Natural killer cell (primary cell): ENCODE data around the gene HLA-DQB2. TPM values are rescaled to one million over a fixed set of nuclear protein-coding genes. Genes with fewer than 3 reads are reported as not detected.

Experiments
- ATAC-seq, 3 donors: fragments of 150-1000 bp in 2 of 3; fragments of 200-7000 bp in 1 of 3; cut with Tn5 transposase; 1 replicate in 1 of 3; 2 replicates in 2 of 3; pipeline ENCODE4 v1.10.0; 2021; ENCODE audit warnings: mild to moderate bottlenecking in 2 of 3, moderate library complexity in 2 of 3
- DNase-seq, 2 donors: peaks; one replicate each; pipeline versions ENCODE4 v3.0.0 to v3.0.0-alpha.2; 2013 to 2021; ENCODE audit warnings: mixed read lengths in 1 of 2
- H3K27ac ChIP-seq: one replicate; pipeline ENCODE4 v1.5.1; 2013; ENCODE audit warnings: mild to moderate bottlenecking, low read length
- H3K27me3 ChIP-seq: one replicate; pipeline ENCODE4 v1.6.1; 2013; ENCODE audit warnings: low read length; ENCODE audit not compliant: control insufficient read depth, insufficient read depth
- H3K36me3 ChIP-seq: one replicate; pipeline ENCODE4 v1.6.1; 2013; ENCODE audit warnings: low read length; ENCODE audit not compliant: control insufficient read depth, insufficient read depth
- H3K4me1 ChIP-seq: one replicate; pipeline ENCODE4 v1.6.1; 2013; ENCODE audit warnings: low read length; ENCODE audit not compliant: control insufficient read depth, insufficient read depth
- H3K4me3 ChIP-seq: one replicate; pipeline ENCODE4 v1.5.1; 2013; ENCODE audit warnings: low read length
- H3K9me3 ChIP-seq: one replicate; pipeline ENCODE4 v1.6.1; 2013; ENCODE audit warnings: low read length; ENCODE audit not compliant: control insufficient read depth, insufficient read depth
- H3K27ac Mint-ChIP-seq, 2 donors: one replicate each; pipeline ENCODE4 v1.8.0; 2022; ENCODE audit warnings: mild to moderate bottlenecking in 2 of 2, mixed read lengths in 2 of 2, moderate library complexity in 1 of 2
- H3K27me3 Mint-ChIP-seq, 2 donors: one replicate each; pipeline ENCODE4 v1.8.0; 2022; ENCODE audit warnings: low read depth in 2 of 2, mixed read lengths in 2 of 2
- H3K36me3 Mint-ChIP-seq: one replicate; pipeline ENCODE4 v1.8.0; 2022; ENCODE audit warnings: mixed read lengths
- H3K4me1 Mint-ChIP-seq, 2 donors: one replicate each; pipeline ENCODE4 v1.8.0; 2022; ENCODE audit warnings: mixed read lengths in 2 of 2
- H3K4me3 Mint-ChIP-seq: one replicate; pipeline ENCODE4 v1.8.0; 2022; ENCODE audit warnings: mild to moderate bottlenecking, moderate library complexity, mixed read lengths
- H3K9me3 Mint-ChIP-seq, 2 donors: one replicate each; pipeline ENCODE4 v1.8.0; 2022; ENCODE audit warnings: mixed read lengths in 2 of 2
- CTCF ChIP-seq: fragments of 200-600 bp; IDR thresholded peaks from one replicate; pipeline ENCODE4 v1.8.0; 2022; ENCODE audit warnings: antibody characterized with exemption
- intact Hi-C: fragments of 100-400 bp; cut with micrococcal nuclease; formaldehyde crosslinking; loops from one replicate; pipeline ENCODE4 v1.14.2; 2022
- total RNA-seq, 4 donors: library from RNA; stranded (reverse); fragments of 120-200 nt in 1 of 4; gene quantifications; one replicate each; pipeline versions ENCODE4 v1.2.3 to v1.2.4, GENCODE V29; 2013 to 2022

The HLA-DQB2 gene
- total RNA-seq, 3 donors from 2014 or later (not counting 1 experiment from before 2014, with no cell fraction given), result 8.2 TPM; not detected in 2

GRCh38 chr6:32709625-32710024, 53.7 kb downstream of the HLA-DQB2 start:
- no peak overlapping the region for H3K27ac Mint-ChIP-seq
- H3K9me3 Mint-ChIP-seq, result peaks cover 0 to 2% of the 10 kb centered on the region in 2 donors
- Histone ChIP-seq H3K4me1 (no peaks in the 10 kb centered on the region), H3K36me3 (no peaks in the 10 kb centered on the region), H3K4me3 (no peak overlapping the region), H3K9me3 (no peaks in the 10 kb centered on the region), H3K27ac (no peak overlapping the region), H3K27me3 (no peaks in the 10 kb centered on the region)
- ATAC-seq, result no peak
- no peaks in the 10 kb centered on the region for H3K4me1 Mint-ChIP-seq
- no peak for DNase-seq
- TF ChIP-seq CTCF, result no peak
- intact Hi-C loops, result no loop called here
- no peak overlapping the region for H3K4me3 Mint-ChIP-seq
- no peaks in the 10 kb centered on the region for H3K36me3 Mint-ChIP-seq
- peaks cover 4 to 14% of the 10 kb centered on the region in 2 donors for H3K27me3 Mint-ChIP-seq

Other genes with a start within 250 kb of the HLA-DQB2 start
- gene HLA-DRB5, start 233.2 kb downstream of the HLA-DQB2 start, total RNA-seq, result 10 to 100 TPM; 17.9 to 48.5 (median 25.6) TPM
- 100 to 1,000 TPM in 1 of 3 donors, 10 to 100 TPM in 2; 42.8 to 123 (median 53.9) TPM for gene HLA-DRB1, start 173.7 kb downstream of the HLA-DQB2 start, total RNA-seq
- 10 to 100 TPM in 2 of 3 donors, 1 to 10 TPM in 1; 7.0 to 46.7 (median 39.9) TPM for gene HLA-DQA1, start 126.1 kb downstream of the HLA-DQB2 start, total RNA-seq
- gene HLA-DQB1, start 96.9 kb downstream of the HLA-DQB2 start, total RNA-seq, result 10 to 100 TPM; 24.8 to 97.3 (median 25.5) TPM
- 10 to 100 TPM in 1 of 3 donors, 1 to 10 TPM in 1, not detected in 1; 1.4 to 15.2 TPM for gene HLA-DQA2, start 22.1 kb downstream of the HLA-DQB2 start, total RNA-seq
- 10 to 100 TPM in 2 of 3 donors, 1 to 10 TPM in 1; 4.2 to 13.7 (median 10.4) TPM for gene HLA-DOB, start 53.5 kb upstream of the HLA-DQB2 start, total RNA-seq
- gene TAP2, start 75.2 kb upstream of the HLA-DQB2 start, total RNA-seq, result 100 to 1,000 TPM; 162 to 221 (median 209) TPM
- gene PSMB8, start 80.5 kb upstream of the HLA-DQB2 start, total RNA-seq, result 100 to 1,000 TPM; 160 to 170 (median 161) TPM
- 100 to 1,000 TPM; 134 to 193 (median 179) TPM for gene TAP1, start 90.2 kb upstream of the HLA-DQB2 start, total RNA-seq
- gene PSMB9, start 90.7 kb upstream of the HLA-DQB2 start, total RNA-seq, result 100 to 1,000 TPM; 112 to 190 (median 182) TPM
- 10 to 100 TPM; 19.5 to 28.1 (median 23.0) TPM for gene HLA-DMB, start 177.5 kb upstream of the HLA-DQB2 start, total RNA-seq
- gene HLA-DMA, start 189.6 kb upstream of the HLA-DQB2 start, total RNA-seq, result 10 to 100 TPM; 39.2 to 57.5 (median 48.1) TPM
- gene BRD2, start 205.1 kb upstream of the HLA-DQB2 start, total RNA-seq, result 100 to 1,000 TPM; 653 to 886 (median 714) TPM
- 1 to 10 TPM; 1.2 to 4.3 (median 3.6) TPM for gene HLA-DOA, start 246.1 kb upstream of the HLA-DQB2 start, total RNA-seq